Osteocyte (in vitro differentiated cells): Measurements from ENCODE around the gene AMZ1. TPM values are rescaled to one million over a fixed set of nuclear protein-coding genes. Genes with fewer than 3 reads are reported as not detected.

ENCODE experiments used
- DNase-seq: peaks from one replicate; pipeline ENCODE4 v3.0.0; 2021; ENCODE audit warnings: mixed read lengths; ENCODE audit not compliant: unreplicated experiment; ENCODE audit errors: extremely low spot score
- H3K27ac Mint-ChIP-seq: one replicate; pipeline ENCODE4 v1.8.0; 2021; ENCODE audit warnings: mild to moderate bottlenecking, mixed read lengths; ENCODE audit not compliant: unreplicated experiment
- H3K27me3 Mint-ChIP-seq: one replicate; pipeline ENCODE4 v1.8.0; 2021; ENCODE audit warnings: mixed read lengths; ENCODE audit not compliant: unreplicated experiment
- H3K36me3 Mint-ChIP-seq: one replicate; pipeline ENCODE4 v1.8.0; 2021; ENCODE audit warnings: mixed read lengths; ENCODE audit not compliant: unreplicated experiment
- H3K4me1 Mint-ChIP-seq: one replicate; pipeline ENCODE4 v1.8.0; 2021; ENCODE audit warnings: mixed read lengths; ENCODE audit not compliant: unreplicated experiment
- H3K4me3 Mint-ChIP-seq: one replicate; pipeline ENCODE4 v1.8.0; 2021; ENCODE audit warnings: mild to moderate bottlenecking, moderate library complexity, mixed read lengths; ENCODE audit not compliant: unreplicated experiment
- H3K9me3 Mint-ChIP-seq: one replicate; pipeline ENCODE4 v1.8.0; 2021; ENCODE audit warnings: mixed read lengths; ENCODE audit not compliant: unreplicated experiment
- total RNA-seq: library from RNA; stranded (reverse); gene quantifications from 2 replicates; pipeline ENCODE4 v1.2.1, GENCODE V29; 2021
- TF ChIP-seq, protein P1 (sequence below): fragments of 200-600 bp; sonication (generic); IDR thresholded peaks from 2 replicates; pipeline ENCODE4 v1.5.0; 2021; ENCODE audit warnings: antibody characterized with exemption, mild to moderate bottlenecking, moderate library complexity

The AMZ1 gene
- total RNA-seq, 1 donor from 2014 or later, result 5.8 TPM

DNA sequence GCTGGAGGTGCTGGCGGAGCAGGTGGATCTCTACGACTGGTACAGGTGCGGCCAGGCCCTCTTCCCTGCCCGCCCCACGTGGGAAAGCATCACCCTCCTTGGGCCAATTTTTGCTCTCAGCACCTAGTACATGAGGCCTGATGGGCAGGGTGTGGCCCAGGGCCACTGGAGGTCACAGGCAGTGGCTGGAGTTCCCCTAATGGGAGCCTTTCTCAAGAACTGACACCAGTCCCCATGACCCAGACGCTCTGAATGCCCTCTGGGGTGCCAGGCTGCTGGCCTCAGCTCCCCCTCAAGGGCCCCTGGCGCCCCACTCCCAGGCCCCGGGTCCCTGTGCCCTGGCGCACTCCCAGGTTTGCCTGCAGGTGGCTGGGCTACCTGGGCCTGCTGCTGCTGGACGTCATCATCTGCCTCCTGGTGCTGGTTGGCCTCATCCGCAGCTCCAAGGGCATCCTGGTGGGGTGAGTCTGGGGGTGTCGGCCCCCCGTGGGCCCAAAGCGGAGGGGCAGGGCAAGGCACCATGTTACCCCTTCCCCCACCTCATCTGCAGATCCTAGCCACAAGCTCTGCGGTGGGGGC lies 40.3 kb upstream of the AMZ1 start:
- H3K27me3 Mint-ChIP-seq, result no peaks in the 10 kb centered on the region
- DNase-seq, result no peak
- H3K4me1 Mint-ChIP-seq, result peaks cover 57% of the 10 kb centered on the region
- H3K27ac Mint-ChIP-seq, result no peak overlapping the region
- H3K36me3 Mint-ChIP-seq, result peaks cover 17% of the 10 kb centered on the region
- H3K4me3 Mint-ChIP-seq, result no peak overlapping the region
- H3K9me3 Mint-ChIP-seq, result no peaks in the 10 kb centered on the region
- TF ChIP-seq, protein P1, sequence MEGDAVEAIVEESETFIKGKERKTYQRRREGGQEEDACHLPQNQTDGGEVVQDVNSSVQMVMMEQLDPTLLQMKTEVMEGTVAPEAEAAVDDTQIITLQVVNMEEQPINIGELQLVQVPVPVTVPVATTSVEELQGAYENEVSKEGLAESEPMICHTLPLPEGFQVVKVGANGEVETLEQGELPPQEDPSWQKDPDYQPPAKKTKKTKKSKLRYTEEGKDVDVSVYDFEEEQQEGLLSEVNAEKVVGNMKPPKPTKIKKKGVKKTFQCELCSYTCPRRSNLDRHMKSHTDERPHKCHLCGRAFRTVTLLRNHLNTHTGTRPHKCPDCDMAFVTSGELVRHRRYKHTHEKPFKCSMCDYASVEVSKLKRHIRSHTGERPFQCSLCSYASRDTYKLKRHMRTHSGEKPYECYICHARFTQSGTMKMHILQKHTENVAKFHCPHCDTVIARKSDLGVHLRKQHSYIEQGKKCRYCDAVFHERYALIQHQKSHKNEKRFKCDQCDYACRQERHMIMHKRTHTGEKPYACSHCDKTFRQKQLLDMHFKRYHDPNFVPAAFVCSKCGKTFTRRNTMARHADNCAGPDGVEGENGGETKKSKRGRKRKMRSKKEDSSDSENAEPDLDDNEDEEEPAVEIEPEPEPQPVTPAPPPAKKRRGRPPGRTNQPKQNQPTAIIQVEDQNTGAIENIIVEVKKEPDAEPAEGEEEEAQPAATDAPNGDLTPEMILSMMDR, result no peak

DNA sequence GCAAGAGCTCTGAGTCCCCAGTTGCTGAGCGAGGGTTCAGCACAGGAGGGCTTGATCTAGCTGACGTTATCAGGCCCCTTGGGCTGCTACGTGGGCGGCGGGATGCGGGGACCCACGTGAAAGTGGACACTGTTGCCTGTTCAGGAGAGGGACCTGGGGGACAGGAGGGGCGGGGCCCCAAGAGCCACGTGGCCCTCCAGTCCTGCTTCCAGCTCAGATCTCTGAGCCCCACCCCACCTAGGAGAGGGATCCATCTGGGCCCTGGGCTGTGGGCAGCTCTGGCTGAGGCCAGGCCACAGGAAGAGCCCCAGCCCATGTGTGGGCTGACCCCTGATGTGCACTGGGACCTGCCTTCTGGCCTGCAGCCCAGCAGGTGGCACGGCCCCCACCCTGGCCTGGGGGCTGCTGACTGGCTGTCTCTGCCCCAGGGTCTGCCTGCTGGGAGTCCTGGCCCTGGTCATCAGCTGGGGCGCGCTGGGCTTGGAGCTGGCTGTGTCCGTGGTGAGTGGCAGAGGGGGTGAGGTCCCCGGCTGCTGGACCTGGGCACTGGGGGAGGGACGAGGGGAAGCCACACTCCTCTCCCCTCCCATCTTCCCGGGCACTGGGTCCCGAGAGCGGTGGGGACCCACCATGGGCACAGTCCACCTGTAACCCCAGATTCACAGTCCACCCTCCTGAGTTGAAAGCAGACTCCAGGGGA lies 38.7 kb upstream of the AMZ1 start:
- TF ChIP-seq, protein P1, result no peak
- Mint-ChIP-seq H3K27ac (no peak overlapping the region), H3K27me3 (no peaks in the 10 kb centered on the region)

DNA sequence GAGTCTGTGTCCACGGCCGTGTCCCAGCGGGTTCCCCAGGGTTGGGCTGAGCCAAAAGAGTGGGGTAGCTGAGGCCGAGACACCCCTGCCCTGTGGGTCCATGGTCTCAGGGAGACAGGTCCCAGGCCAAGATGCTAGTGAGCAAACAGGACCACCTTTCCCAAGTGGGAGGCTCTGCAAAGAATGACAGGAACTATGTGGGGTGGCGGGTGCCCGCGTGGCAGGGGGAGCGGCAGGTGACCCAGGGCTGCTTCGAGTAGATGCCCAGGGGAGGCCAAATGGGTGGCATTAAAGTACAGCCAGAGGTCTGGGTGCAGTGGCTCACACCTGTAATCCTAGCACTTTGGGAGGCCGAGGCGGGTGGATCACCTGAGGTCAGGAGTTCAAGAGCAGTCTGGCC lies 38.0 kb upstream of the AMZ1 start:
- no peaks in the 10 kb centered on the region for H3K9me3 Mint-ChIP-seq
- peaks cover 17% of the 10 kb centered on the region for H3K36me3 Mint-ChIP-seq
- H3K27ac Mint-ChIP-seq, result no peak overlapping the region
- peaks cover 48% of the 10 kb centered on the region for H3K4me1 Mint-ChIP-seq
- TF ChIP-seq, protein P1, result no peak
- no peaks in the 10 kb centered on the region for H3K27me3 Mint-ChIP-seq
- H3K4me3 Mint-ChIP-seq, result no peak overlapping the region
- DNase-seq, result no peak

More for the DNA sequence above, 38.7 kb upstream of the AMZ1 start:
- Mint-ChIP-seq H3K36me3 (peaks cover 17% of the 10 kb centered on the region), H3K4me1 (peaks cover 55% of the 10 kb centered on the region), H3K9me3 (no peaks in the 10 kb centered on the region), H3K4me3 (no peak overlapping the region)
- no peak for DNase-seq

DNA sequence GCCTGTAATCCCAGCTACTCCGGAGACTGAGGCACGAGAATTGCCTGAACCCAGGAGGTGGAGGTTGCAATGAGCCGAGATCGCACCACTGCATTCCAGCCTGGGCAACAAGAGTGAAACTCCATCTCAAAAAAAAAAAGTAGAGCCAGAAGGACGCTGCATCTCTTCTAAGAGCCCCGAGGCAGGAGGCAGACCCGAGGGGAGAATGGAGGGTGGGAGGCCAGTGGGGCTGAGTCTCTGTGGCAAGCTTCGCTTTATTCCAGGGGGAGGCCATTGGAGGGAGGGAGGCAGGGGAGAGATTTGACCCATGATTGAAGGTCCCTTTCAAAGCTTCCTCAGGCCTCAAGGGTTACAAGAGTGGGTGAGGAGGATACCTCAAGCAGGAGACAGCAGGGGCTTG lies 37.6 kb upstream of the AMZ1 start:
- H3K27me3 Mint-ChIP-seq, result no peaks in the 10 kb centered on the region
- peak overlapping the region; percentile 69 for H3K27ac Mint-ChIP-seq
- peaks cover 17% of the 10 kb centered on the region for H3K36me3 Mint-ChIP-seq
- H3K4me1 Mint-ChIP-seq, result peaks cover 44% of the 10 kb centered on the region
- no peak for DNase-seq
- TF ChIP-seq, protein P1, result no peak
- peak overlapping the region; percentile 14 for H3K4me3 Mint-ChIP-seq
- no peaks in the 10 kb centered on the region for H3K9me3 Mint-ChIP-seq

DNA sequence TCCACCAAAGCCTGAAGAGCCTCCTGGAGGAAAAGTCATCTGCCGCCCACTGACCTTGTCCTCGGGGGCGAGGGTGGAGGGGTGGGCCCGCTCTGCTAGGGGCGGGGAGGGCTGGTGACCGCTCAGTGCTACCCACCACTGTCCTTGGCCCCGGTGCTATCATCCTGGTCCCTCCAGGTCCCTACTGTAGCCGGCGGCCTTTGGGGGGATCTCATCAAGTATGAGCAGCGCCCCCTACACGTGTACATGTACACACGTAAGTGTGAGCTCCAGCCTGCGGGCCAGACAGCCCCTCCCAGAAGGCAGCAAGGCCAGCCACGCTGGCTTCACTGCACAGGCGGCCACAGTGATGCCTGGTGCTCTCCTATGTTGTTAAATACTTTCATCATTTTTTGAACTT lies 36.7 kb upstream of the AMZ1 start:
- Mint-ChIP-seq H3K4me1 (peaks cover 40% of the 10 kb centered on the region), H3K9me3 (no peaks in the 10 kb centered on the region), H3K36me3 (peaks cover 17% of the 10 kb centered on the region), H3K27me3 (no peaks in the 10 kb centered on the region), H3K4me3 (no peak overlapping the region), H3K27ac (no peak overlapping the region)
- TF ChIP-seq, protein P1, result no peak
- no peak for DNase-seq
